Type B pancreatic cell (in vitro differentiated cells): ENCODE measurements around the gene RARS2. TPM values are rescaled to one million over a fixed set of nuclear protein-coding genes. Genes with fewer than 3 reads are reported as not detected.

Experiments used
- DNase-seq: peaks from one replicate; pipeline ENCODE4 v3.0.0; 2021; ENCODE audit warnings: mixed read lengths; ENCODE audit not compliant: unreplicated experiment; ENCODE audit errors: extremely low spot score
- H3K27ac Mint-ChIP-seq: 2 replicates; pipeline ENCODE4 v1.8.0; 2021; ENCODE audit warnings: mild to moderate bottlenecking, mixed read lengths
- H3K27me3 Mint-ChIP-seq: 2 replicates; pipeline ENCODE4 v1.8.0; 2021; ENCODE audit warnings: mixed read lengths
- H3K36me3 Mint-ChIP-seq: 2 replicates; pipeline ENCODE4 v1.8.0; 2021; ENCODE audit warnings: mixed read lengths
- H3K4me1 Mint-ChIP-seq: one replicate; pipeline ENCODE4 v1.8.0; 2021; ENCODE audit warnings: mixed read lengths; ENCODE audit not compliant: unreplicated experiment
- H3K4me3 Mint-ChIP-seq: 2 replicates; pipeline ENCODE4 v1.8.0; 2021; ENCODE audit warnings: mild to moderate bottlenecking, mixed read lengths
- H3K9me3 Mint-ChIP-seq: 2 replicates; pipeline ENCODE4 v1.8.0; 2021; ENCODE audit warnings: mixed read lengths
- CTCF ChIP-seq: fragments of 200-600 bp; sonication (generic); conservative IDR thresholded peaks from 2 replicates; pipeline ENCODE4 v1.5.0; 2021; ENCODE audit warnings: antibody characterized with exemption, mild to moderate bottlenecking
- total RNA-seq: library from RNA; stranded (reverse); gene quantifications from 2 replicates; pipeline ENCODE4 v1.2.1, GENCODE V29; 2021; ENCODE audit warnings: low replicate concordance

The RARS2 gene
- total RNA-seq, 1 donor from 2014 or later = 39.8 TPM

GRCh38 chr6:87541744-87542143 is 48.0 kb downstream of the RARS2 start:
- TF ChIP-seq CTCF = no peak
- H3K9me3 Mint-ChIP-seq = no peaks in the 10 kb centered on the region
- peaks cover 26% of the 10 kb centered on the region for H3K36me3 Mint-ChIP-seq
- H3K4me1 Mint-ChIP-seq = no peaks in the 10 kb centered on the region
- DNase-seq = no peak
- H3K4me3 Mint-ChIP-seq = no peak overlapping the region
- H3K27ac Mint-ChIP-seq = no peak overlapping the region
- H3K27me3 Mint-ChIP-seq = no peaks in the 10 kb centered on the region

GRCh38 chr6:87541041-87541440 is 48.7 kb downstream of the RARS2 start:
- no peak overlapping the region for H3K27ac Mint-ChIP-seq
- H3K36me3 Mint-ChIP-seq = peaks cover 25% of the 10 kb centered on the region
- no peaks in the 10 kb centered on the region for H3K27me3 Mint-ChIP-seq
- TF ChIP-seq CTCF = no peak
- H3K4me3 Mint-ChIP-seq = no peak overlapping the region
- no peak for DNase-seq
- H3K9me3 Mint-ChIP-seq = no peaks in the 10 kb centered on the region
- H3K4me1 Mint-ChIP-seq = no peaks in the 10 kb centered on the region

- no peak overlapping the region for H3K4me3 Mint-ChIP-seq
- no peak overlapping the region for H3K27ac Mint-ChIP-seq
- no peak for TF ChIP-seq CTCF
- peaks cover 25% of the 10 kb centered on the region for H3K36me3 Mint-ChIP-seq
- no peaks in the 10 kb centered on the region for H3K27me3 Mint-ChIP-seq
- DNase-seq = no peak
- H3K4me1 Mint-ChIP-seq = no peaks in the 10 kb centered on the region
- H3K9me3 Mint-ChIP-seq = no peaks in the 10 kb centered on the region
Observed at GRCh38 chr6:87540539-87540938, 49.2 kb downstream of the RARS2 start.

- Mint-ChIP-seq H3K27me3 (no peaks in the 10 kb centered on the region), H3K9me3 (no peaks in the 10 kb centered on the region), H3K36me3 (peaks cover 27% of the 10 kb centered on the region), H3K4me3 (no peak overlapping the region), H3K4me1 (no peaks in the 10 kb centered on the region), H3K27ac (no peak overlapping the region)
- DNase-seq = no peak
- no peak for TF ChIP-seq CTCF
Observed at GRCh38 chr6:87539554-87539953, 50.2 kb downstream of the RARS2 start.

- H3K27ac Mint-ChIP-seq = no peak overlapping the region
- no peaks in the 10 kb centered on the region for H3K4me1 Mint-ChIP-seq
- peaks cover 31% of the 10 kb centered on the region for H3K36me3 Mint-ChIP-seq
- H3K4me3 Mint-ChIP-seq = no peak overlapping the region
- no peaks in the 10 kb centered on the region for H3K9me3 Mint-ChIP-seq
- no peaks in the 10 kb centered on the region for H3K27me3 Mint-ChIP-seq
- no peak for DNase-seq
- TF ChIP-seq CTCF = no peak
Observed at GRCh38 chr6:87538510-87539260, 51.1 kb downstream of the RARS2 start.
